ENCODE measurements around the gene ABTB1.
"Not testable (repeated sequence)": the region's sequence is repeated elsewhere in the genome, so short reads cannot be mapped to it uniquely, and the experiment has no call there.

Gene ABTB1

DNA sequence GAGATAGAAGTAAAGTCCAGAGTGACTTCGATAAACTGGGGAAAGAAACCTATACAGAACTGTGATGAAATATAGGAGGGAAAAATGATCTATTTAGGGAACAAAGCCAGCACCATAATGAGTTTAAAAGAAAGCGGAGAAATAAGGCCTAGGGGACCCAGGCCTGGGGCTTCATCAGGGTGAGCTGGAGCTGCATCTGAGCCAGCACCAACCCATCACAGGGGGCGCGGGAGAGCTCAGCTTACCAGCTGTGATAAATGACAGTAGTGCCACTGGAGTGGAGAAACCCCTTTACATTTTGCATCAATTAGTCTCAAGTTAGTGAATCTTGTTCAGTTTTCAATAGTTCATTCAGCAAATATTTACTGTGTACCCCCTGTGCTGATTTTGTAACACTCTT, 22.5 kb upstream of the ABTB1 start:
- DNase-seq: no peak

DNA sequence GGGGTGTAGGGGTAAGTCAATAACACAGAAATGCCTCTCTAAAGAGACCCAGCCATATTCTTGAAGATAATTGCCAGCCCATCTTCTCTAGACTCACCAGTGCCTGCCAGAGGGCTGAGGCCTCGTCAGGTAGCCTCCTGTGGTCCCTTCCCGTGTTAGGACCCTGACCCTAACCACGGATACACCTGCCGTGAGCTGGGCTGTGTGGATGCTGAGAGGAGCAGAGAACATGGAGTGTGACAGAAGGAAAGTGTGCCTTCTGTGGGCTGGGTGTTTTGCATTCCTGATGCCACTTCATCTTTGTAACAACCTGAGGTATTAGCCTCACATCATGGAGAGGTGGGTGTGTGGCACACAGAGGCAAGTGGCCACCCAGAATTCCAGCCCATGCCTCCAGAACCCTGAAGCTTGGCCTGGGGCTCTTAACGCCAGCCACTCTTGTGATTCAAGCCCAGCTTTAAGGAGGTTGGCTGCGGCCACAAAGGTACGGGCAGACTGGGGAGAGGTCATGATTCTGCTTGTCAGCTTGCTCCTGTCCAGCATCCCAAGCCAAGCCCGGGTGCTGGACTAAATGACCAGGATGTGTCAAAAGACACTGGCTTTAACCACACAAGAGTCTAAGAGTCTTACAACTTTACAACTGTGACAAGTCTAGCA, 21.1 kb upstream of the ABTB1 start:
- DNase-seq: no peak

DNA sequence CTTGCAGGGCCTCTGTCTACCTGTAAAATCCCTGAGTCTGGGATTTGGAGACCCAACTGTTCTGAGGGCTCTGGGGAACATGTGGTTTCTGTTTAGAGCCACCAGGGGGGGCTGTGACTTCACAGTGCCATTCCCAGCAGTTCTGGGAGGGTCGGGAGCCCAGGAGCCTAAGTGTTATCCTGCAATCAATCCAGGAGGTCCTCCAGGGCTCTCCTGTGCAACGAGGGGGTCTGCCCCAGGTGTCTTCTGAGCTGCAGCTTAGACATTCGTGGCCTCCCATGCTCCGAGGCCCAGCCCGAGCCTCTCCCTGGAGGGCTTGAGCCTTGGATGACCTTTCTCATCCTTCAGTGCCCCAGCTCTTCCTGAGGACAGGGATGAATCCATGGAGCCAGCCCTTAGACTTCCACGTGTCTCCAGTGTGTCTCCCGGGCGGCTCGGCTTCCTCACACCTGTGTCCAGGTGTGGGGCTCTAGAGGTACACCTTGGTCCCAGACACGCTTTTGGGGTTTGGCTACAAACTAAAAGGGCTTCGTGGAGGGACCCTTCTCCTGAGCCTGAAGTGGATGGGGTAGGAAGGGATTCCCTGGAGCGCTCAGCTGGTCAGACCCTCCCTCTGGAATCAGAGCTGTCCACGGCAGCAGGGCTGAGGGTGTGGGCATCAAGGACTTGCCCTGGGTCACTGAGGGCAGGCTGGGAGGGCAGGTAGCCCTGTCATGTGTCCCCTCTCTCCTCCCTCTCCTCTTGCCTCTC, 20.3 kb upstream of the ABTB1 start:
- peak; percentile 14 for DNase-seq

DNA sequence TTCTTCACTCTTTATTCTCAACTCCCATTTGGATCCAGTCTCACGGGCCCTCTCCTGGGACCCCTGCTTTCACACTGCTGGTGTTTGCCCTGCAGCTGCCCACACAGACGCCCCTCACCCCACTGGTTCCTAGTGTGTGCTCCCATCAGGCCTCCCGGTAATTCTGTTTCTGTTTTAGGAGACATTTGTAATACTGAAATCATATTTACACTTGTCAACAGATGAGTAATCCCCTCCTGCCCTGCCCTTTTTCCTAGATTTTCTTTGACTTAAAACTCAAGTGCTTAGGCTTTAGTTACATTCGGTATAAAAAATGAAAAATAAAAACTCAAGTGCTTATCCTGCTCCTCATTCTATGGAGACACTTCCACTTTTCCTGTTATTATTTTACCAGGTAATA, 18.4 kb upstream of the ABTB1 start:
- DNase-seq: no peak

GRCh38 chr3:127654993-127655392, 17.8 kb upstream of the ABTB1 start:
- DNase-seq: not testable (repeated sequence)

DNA sequence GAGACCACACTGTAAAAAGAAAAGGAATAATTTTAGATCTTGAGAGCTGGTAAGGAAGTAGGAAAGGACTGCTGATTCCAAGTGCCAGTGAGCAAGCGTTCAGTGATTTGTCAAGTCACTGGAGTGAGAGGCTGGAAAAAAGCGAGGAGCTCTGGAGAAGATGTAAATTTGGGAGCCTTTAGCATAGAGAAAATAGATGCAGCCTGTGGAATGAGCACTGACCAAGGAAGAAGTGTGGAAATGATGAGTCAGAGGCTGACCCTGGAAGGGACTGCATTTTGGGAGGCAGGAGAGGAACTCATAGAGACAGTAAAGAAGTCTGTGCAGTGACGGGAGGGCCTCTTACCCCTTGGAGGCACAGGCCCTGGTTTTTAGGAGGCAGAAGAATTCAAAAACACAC, 17.1 kb upstream of the ABTB1 start:
- DNase-seq: no peak

DNA sequence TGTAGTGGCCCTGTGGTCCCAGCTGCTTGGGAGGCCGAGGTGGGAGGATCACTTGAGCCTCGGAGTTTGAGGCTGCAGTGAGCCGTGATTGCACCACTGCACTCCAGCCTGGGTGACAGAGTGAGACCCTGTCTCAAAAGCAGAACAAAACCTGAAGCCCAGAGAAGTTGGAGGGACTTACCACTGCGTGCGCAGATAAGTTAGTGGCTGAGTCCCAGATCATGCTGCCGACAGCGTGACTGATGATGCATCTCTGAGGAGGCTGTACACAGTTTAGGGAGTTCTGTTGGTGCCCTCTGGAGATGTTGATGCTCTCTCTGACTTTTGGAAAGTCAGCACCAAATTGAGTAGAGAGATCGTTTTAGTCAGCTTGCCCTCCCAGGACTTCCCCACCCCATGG, 15.8 kb upstream of the ABTB1 start:
- no peak for DNase-seq

GRCh38 chr3:127658234-127658633, 14.5 kb upstream of the ABTB1 start:
- DNase-seq: no peak

DNA sequence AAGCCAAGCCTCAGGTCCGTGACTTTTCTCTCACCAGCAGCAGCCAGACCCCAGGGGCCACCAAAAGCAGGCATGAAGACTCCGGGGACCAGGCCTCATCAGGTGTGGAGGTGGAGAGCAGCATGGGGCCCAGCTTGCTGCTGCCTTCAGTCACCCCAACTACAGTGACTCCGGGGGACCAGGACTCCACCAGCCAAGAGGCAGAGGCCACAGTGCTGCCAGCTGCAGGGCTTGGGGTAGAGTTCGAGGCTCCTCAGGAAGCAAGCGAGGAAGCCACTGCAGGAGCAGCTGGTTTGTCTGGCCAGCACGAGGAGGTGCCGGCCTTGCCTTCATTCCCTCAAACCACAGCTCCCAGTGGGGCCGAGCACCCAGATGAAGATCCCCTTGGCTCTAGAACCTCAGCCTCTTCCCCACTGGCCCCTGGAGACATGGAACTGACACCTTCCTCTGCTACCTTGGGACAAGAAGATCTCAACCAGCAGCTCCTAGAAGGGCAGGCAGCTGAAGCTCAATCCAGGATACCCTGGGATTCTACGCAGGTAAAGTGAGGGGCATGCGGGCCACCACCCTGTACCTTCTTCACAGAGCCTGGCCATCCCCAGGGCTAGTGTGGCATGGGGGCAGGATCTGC, 12.0 kb upstream of the ABTB1 start:
- DNase-seq: no peak

DNA sequence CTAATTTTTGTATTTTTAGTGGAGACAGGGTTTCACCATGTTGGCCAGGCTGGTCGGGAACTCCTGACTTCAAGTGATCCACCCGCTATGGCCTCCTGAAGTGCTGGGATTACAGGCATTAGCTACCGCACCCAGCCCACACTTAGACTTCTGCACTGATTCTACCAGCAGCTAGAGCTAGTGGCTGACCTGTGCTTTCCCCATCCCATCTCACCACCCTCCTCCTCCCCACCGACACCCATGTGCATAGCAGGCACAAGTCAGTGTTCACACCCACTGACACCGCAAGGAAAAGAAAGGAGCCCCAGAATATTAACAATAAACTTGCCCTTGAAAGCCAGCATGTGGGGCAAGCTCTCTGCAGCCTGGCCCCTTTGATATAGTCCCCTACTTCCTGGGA, 11.2 kb upstream of the ABTB1 start:
- no peak for DNase-seq

DNA sequence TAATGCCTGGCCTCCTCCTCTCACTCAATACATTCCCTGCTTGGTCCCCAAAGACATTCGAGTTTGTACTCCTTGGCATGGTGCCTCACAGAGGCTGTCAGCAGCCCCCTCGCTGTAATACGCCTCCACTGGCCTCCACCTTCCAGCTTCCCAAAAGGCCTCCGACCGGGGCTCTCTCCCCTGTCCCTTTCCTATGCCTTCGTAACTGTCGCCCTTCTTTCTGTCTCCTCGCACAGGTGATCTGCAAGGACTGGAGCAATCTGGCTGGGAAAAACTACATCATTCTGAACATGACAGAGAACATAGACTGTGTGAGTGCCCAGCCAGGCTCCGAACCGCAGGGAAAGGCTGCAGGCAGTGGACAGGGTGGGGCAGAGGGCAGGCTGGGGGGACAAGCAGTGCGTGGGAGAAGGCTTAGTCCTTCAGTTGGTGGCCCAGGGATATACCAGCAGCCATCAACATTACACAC, 10.7 kb upstream of the ABTB1 start:
- DNase-seq: no peak

DNA sequence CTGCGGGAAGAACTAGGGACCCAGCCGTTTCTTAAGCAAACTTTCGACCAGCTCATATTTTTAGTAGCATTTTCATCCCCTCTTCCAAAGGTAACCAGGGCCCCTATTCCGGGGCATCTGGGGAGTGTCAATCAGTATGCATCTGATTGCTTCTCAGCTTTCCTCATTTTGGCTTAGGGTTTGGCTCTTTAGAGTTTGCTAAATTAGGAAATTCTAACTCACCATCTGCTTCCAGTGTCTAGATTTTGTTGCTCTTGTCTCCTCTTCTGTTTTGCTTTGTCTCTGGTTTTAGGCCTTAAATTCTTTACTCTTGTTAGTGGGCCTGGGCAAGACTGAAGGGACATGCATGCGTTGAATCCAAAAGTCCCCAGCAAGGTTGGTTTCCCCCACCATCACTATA, 9.6 kb upstream of the ABTB1 start:
- DNase-seq: no peak

DNA sequence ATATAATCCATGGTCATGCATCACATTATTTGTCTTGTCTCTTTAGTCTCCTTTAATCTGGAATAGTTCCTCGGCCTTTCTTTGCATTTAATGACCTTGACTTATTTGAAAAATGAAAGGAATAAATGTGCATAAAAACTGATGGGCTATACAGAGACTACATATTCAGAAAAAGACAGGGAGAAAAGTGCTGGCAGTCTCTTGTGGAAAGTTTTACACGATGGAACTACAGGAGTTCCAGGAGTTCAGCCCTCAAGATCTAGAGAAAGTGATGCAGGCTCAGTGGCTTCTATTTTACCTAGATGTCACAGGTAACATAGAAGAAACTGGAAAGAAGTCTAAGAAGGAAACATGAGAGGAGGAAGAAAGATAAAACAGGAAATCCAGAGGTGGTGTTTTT, 7.6 kb upstream of the ABTB1 start:
- DNase-seq: no peak

- DNase-seq: no peak
These were observed 7.2 kb upstream of the ABTB1 start for GRCh38 chr3:127665586-127665985.

DNA sequence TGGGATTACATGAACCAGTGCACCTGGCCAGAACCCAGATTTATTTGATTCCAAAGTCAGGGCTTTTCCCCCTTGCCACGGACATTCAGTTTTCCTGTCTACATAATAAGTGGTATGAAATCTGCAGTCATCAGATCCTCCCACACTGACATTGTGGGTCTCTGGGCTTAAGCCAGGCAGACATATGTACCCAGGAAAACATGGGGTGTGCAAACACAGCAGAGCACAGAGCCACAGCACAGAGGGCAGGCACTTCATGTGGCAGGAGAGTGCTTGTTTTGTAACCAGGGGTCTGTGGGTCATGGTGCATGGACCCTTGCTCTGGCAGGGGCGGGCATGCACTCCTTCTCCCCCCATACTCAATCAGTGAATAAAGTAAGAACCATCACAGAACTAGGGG, 6.1 kb upstream of the ABTB1 start:
- no peak for DNase-seq

GRCh38 chr3:127667119-127667681, 5.6 kb upstream of the ABTB1 start:
- no peak for DNase-seq

GRCh38 chr3:127668906-127669305, 3.8 kb upstream of the ABTB1 start:
- no peak for DNase-seq

- DNase-seq: no peak
These were observed 3.1 kb upstream of the ABTB1 start for GRCh38 chr3:127669541-127670228.

DNA sequence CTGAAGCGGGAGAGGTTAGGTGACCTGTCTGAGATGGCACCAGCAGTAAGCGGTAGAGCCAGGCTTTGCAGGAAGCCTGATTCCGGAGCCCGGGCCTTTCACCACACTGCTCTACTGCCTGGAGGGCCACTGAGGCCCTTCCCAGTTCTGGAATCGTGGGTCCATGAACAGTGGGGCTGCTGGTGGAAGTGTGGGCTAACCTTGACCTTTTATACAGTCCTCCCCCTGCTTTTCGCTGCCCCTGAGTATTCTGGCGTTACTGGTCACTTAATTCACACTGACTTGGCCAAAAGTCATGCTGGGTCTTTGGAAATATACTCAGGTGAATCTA, 2.6 kb upstream of the ABTB1 start:
- DNase-seq: no peak

GRCh38 chr3:127670761-127671522, 1.8 kb upstream of the ABTB1 start:
- no peak for DNase-seq

GRCh38 chr3:127671523-127672428, 976 bp upstream of the ABTB1 start:
- no peak for DNase-seq
